Kidney (tissue), 14 donors: Measurements from ENCODE around the gene USP24. TPM values are rescaled to one million over a fixed set of nuclear protein-coding genes. Genes with fewer than 3 reads are reported as not detected.
"Not testable (repeated sequence)": the region's sequence is repeated elsewhere in the genome, so short reads cannot be mapped to it uniquely, and the experiment has no call there.

Source experiments
- DNase-seq, 5 donors: peaks; one replicate each; pipeline ENCODE4 v3.0.0-alpha.2; 2013 to 2020
- FAIRE-seq: peaks from 2 replicates; lab custom pipeline; 2012; peaks lifted over from hg19 to GRCh38; lab: Jason Lieb, UNC
- H3K27ac ChIP-seq, 2 donors: one replicate each; pipeline ENCODE4 v1.7.0; 2013; ENCODE audit warnings: low read depth in 2 of 2, low read length in 2 of 2, inconsistent platforms in 1 of 2
- H3K27me3 ChIP-seq: one replicate; pipeline ENCODE4 v1.7.1; 2013; ENCODE audit warnings: low read length, inconsistent platforms; ENCODE audit not compliant: control insufficient read depth, insufficient read depth
- H3K36me3 ChIP-seq, 3 donors: one replicate each; pipeline versions ENCODE4 v1.7.0 to v1.7.1; 2013; ENCODE audit warnings: low read length in 3 of 3, control low read depth in 1 of 3, inconsistent platforms in 1 of 3; ENCODE audit not compliant: insufficient read depth in 3 of 3, control insufficient read depth in 2 of 3
- H3K4me1 ChIP-seq, 3 donors: one replicate each; pipeline versions ENCODE4 v1.7.0 to v1.7.1; 2013; ENCODE audit warnings: low read length in 3 of 3, inconsistent platforms in 1 of 3, low read depth in 1 of 3; ENCODE audit not compliant: control insufficient read depth in 2 of 3, insufficient read depth in 2 of 3
- H3K4me3 ChIP-seq, 3 donors: one replicate each; pipeline versions ENCODE4 v1.7.0 to v1.8.1; 2013; ENCODE audit warnings: low read length in 3 of 3, control low read depth in 1 of 3, inconsistent platforms in 1 of 3
- H3K9ac ChIP-seq, 3 donors: one replicate each; pipeline versions ENCODE4 v1.7.0 to v1.7.1; 2013; ENCODE audit warnings: low read length in 3 of 3, control low read depth in 1 of 3, inconsistent platforms in 1 of 3
- H3K9me3 ChIP-seq, 3 donors: one replicate each; pipeline versions ENCODE4 v1.7.0 to v1.7.1; 2013; ENCODE audit warnings: low read length in 3 of 3, control low read depth in 1 of 3, inconsistent platforms in 1 of 3; ENCODE audit not compliant: control insufficient read depth in 2 of 3, insufficient read depth in 1 of 3
- CTCF ChIP-seq: IDR thresholded peaks from 3 replicates; pipeline ENCODE4 v1.5.1; 2012; ENCODE audit warnings: mild to moderate bottlenecking, moderate library complexity, borderline replicate concordance; ENCODE audit not compliant: insufficient read depth; ENCODE audit errors: extremely low read depth
- intact Hi-C: fragments of 100-400 bp; cut with DNase I; formaldehyde crosslinking; loops from one replicate; pipeline ENCODE4 v1.11.1; 2022
- polyA plus RNA-seq: library from polyadenylated mRNA; stranded (reverse); fragments of 350-450 nt; fragmentation: Illumina TruSeq; extraction: RNeasy Lipid Tissue Mini Kit (QIAGEN cat#74804); gene quantifications from one replicate; pipeline ENCODE4 v1.2.3, GENCODE V29; 2014; ENCODE audit warnings: low read depth, low replicate concordance; ENCODE audit not compliant: insufficient read depth
- total RNA-seq: library from RNA; stranded (reverse); fragmentation: NEBNext Ultra II Directional; extraction: Animal tissue kit (Norgen Biotek cat#: 25700); gene quantifications from one replicate; pipeline ENCODE4 v1.2.1, GENCODE V29; 2021
- donor health status: control.
- donor health status: control.
- donor health status: control.
- donor health status: control.
- donor health status: control.
- donor health status: DM: yes; HTN: yes; CAD: no.
- donor health status: Normal renal cell carcinoma (clear cell type).

USP24 gene
- total and polyA plus RNA-seq, 2 donors from 2014 or later = 10.1 to 49.2 TPM

DNA sequence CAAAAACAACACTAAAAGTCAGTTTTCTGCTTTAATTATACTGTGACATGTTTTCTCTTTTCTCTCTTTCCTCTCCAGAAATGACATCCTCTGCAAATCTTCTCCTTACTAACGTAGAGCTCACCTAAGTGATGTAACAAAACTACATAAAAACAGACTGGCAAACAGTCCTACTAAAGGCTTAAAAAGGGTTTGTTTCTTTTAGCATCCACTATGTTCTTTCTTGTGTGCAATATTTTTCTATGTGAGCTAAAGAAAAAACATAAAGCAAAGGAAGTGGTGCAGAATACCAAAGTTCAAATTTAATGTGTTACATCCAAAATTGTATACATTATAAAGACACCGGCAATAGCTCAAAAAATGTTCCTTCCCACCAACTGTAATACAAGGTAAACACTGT is 14.5 kb downstream of the USP24 start:
- H3K9me3 ChIP-seq = no peaks in the 10 kb centered on the region
- H3K9ac ChIP-seq = no peak overlapping the region
- FAIRE-seq = no peak
- TF ChIP-seq CTCF = no peak
- no peak overlapping the region for H3K4me3 ChIP-seq
- H3K27ac ChIP-seq = no peak overlapping the region
- H3K27me3 ChIP-seq = no peaks in the 10 kb centered on the region
- no peak for DNase-seq
- intact Hi-C loops = no loop called here
- peaks cover 0 to 14% (median 7%) of the 10 kb centered on the region in 3 donors for H3K4me1 ChIP-seq
- no peaks in the 10 kb centered on the region for H3K36me3 ChIP-seq

DNA sequence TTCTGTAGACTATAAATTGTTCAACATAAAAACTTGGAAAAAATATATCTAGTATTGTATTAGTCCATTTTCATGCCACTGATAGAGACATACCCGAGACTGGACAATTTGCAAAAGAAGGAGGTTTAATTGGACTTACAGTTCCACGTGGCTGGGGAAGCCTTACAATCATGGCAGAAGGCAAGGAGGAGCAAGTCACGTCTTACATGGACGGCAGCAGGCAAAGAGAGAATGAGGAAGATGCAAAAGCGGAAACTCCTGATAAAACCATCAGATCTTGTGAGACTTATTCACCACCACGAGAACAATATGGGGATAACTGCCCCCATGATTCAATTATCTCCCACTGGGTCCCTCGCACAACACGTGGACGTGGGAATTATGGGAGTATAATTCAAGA is 15.4 kb downstream of the USP24 start:
- H3K36me3 ChIP-seq, intact Hi-C loops, FAIRE-seq, DNase-seq, H3K4me3 ChIP-seq, H3K9me3 ChIP-seq, H3K9ac ChIP-seq, H3K27me3 ChIP-seq, H3K27ac ChIP-seq, H3K4me1 ChIP-seq: not testable (repeated sequence)

- H3K4me1 ChIP-seq = peaks cover 0 to 10% (median 9%) of the 10 kb centered on the region in 3 donors
- H3K36me3 ChIP-seq = no peaks in the 10 kb centered on the region
- TF ChIP-seq CTCF = no peak
- no peak for FAIRE-seq
- no peaks in the 10 kb centered on the region for H3K9me3 ChIP-seq
- no peaks in the 10 kb centered on the region for H3K27me3 ChIP-seq
- no peak for DNase-seq
- H3K4me3 ChIP-seq = no peak overlapping the region
- no peak overlapping the region for H3K9ac ChIP-seq
- no peak overlapping the region for H3K27ac ChIP-seq
- intact Hi-C loops = no loop called here
Measured at GRCh38 chr1:55198044-55198443, 17.1 kb downstream of the USP24 start.

DNA sequence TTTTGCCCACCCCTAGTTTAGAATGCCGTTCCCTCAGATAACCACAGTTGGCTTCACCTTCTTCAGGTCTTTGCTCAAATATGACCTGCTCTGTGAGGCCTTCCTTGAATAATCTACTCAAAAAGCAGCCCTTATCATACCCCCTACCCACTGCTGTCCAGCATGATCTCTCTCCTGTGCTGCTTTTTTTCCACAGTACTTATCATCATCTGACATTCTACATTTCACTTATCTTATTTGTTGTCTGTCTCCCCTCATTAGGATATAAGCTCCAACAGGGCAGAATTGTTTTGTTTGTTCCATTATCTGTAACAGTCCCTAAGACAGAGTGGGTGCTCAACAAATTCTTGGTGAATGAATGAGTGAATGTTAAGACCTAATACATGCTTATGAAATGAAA is 18.1 kb downstream of the USP24 start:
- H3K36me3 ChIP-seq = no peaks in the 10 kb centered on the region
- TF ChIP-seq CTCF = no peak
- no peaks in the 10 kb centered on the region for H3K27me3 ChIP-seq
- H3K4me3 ChIP-seq = no peak overlapping the region
- peaks cover 0 to 10% (median 9%) of the 10 kb centered on the region in 3 donors for H3K4me1 ChIP-seq
- no peak overlapping the region for H3K9ac ChIP-seq
- H3K9me3 ChIP-seq = no peaks in the 10 kb centered on the region
- DNase-seq (no peak), FAIRE-seq (no peak)
- no peak overlapping the region for H3K27ac ChIP-seq
- intact Hi-C loops = no loop called here
